SK-N-SH treated with all-trans-retinoic acid at 6 μM for 48 hours (cell line): ENCODE results near the gene PIN1.

Experiments
- ARNTL ChIP-seq: fragments of 450-650 bp; formaldehyde crosslinking; IDR thresholded peaks from 2 replicates; pipeline ENCODE4 v1.5.0; 2020; ENCODE audit warnings: low read depth, mild to moderate bottlenecking, moderate library complexity, borderline replicate concordance
- CREB5 ChIP-seq: fragments of 250-450 bp; sonication (Bioruptor Pico); IDR thresholded peaks from 2 replicates; pipeline ENCODE4 v1.5.1; 2020; ENCODE audit warnings: low read depth, mild to moderate bottlenecking, moderate library complexity
- CSDC2 ChIP-seq: fragments of 250-450 bp; sonication (Bioruptor Pico); IDR thresholded peaks from 2 replicates; pipeline ENCODE4 v1.5.0; 2020; ENCODE audit warnings: mild to moderate bottlenecking, moderate library complexity
- CSRNP3 ChIP-seq: fragments of 250-450 bp; sonication (Bioruptor Pico); IDR thresholded peaks from 2 replicates; pipeline ENCODE4 v1.5.1; 2021; ENCODE audit warnings: mild to moderate bottlenecking, moderate library complexity
- GLIS3 ChIP-seq: fragments of 250-450 bp; sonication (Bioruptor Pico); IDR thresholded peaks from 2 replicates; pipeline ENCODE4 v1.5.0; 2020; ENCODE audit warnings: mild to moderate bottlenecking, moderate library complexity
- PATZ1 ChIP-seq: fragments of 250-450 bp; sonication (Bioruptor Pico); IDR thresholded peaks from 2 replicates; pipeline ENCODE4 v1.8.0; 2020; ENCODE audit warnings: mild to moderate bottlenecking, moderate library complexity, borderline replicate concordance
- POU6F1 ChIP-seq: fragments of 250-450 bp; sonication (Bioruptor Pico); IDR thresholded peaks from 2 replicates; pipeline ENCODE4 v1.8.0; 2021; ENCODE audit warnings: low read depth, mild to moderate bottlenecking, moderate library complexity, borderline replicate concordance
- RARB ChIP-seq: fragments of 250-450 bp; sonication (Bioruptor Pico); IDR thresholded peaks from 2 replicates; pipeline ENCODE4 v1.8.0; 2021; ENCODE audit warnings: mild to moderate bottlenecking, moderate library complexity
- ZC3H10 ChIP-seq: fragments of 250-450 bp; sonication (Bioruptor Pico); IDR thresholded peaks from 2 replicates; pipeline ENCODE4 v1.5.1; 2021; ENCODE audit warnings: mild to moderate bottlenecking, moderate library complexity
- ZFP3 ChIP-seq: fragments of 250-450 bp; sonication (Bioruptor Pico); IDR thresholded peaks from 2 replicates; pipeline ENCODE4 v1.5.0; 2020; ENCODE audit warnings: mild to moderate bottlenecking, moderate library complexity
- ZFP30 ChIP-seq: fragments of 450-650 bp; formaldehyde crosslinking; IDR thresholded peaks from 2 replicates; pipeline ENCODE4 v1.5.0; 2022; ENCODE audit warnings: mild to moderate bottlenecking, moderate library complexity
- ZNF565 ChIP-seq: fragments of 450-650 bp; formaldehyde crosslinking; conservative IDR thresholded peaks from 2 replicates; pipeline ENCODE4 v1.5.0; 2020; ENCODE audit warnings: low read depth, mild to moderate bottlenecking, moderate library complexity
- ZNF70 ChIP-seq: fragments of 450-650 bp; formaldehyde crosslinking; IDR thresholded peaks from 2 replicates; pipeline ENCODE4 v1.5.0; 2020; ENCODE audit warnings: mild to moderate bottlenecking, moderate library complexity
- ZNF8 ChIP-seq: fragments of 450-650 bp; formaldehyde crosslinking; IDR thresholded peaks from 2 replicates; pipeline ENCODE4 v1.5.0; 2020; ENCODE audit warnings: mild to moderate bottlenecking, moderate library complexity

GRCh38 chr19:9875031-9875627 lies 40.0 kb downstream of the PIN1 start:
- TF ChIP-seq POU6F1 (CRISPR knock-in tag) (no peak), ZNF70 (CRISPR knock-in tag) (no peak), RARB (CRISPR knock-in tag) (no peak), ZNF8 (CRISPR knock-in tag) (no peak), ZC3H10 (CRISPR knock-in tag) (no peak), ZFP3 (CRISPR knock-in tag) (no peak), ZNF565 (CRISPR knock-in tag) (no peak), GLIS3 (CRISPR knock-in tag) (no peak), CREB5 (no peak), PATZ1 (CRISPR knock-in tag) (no peak), CSRNP3 (CRISPR knock-in tag) (no peak), ZFP30 (no peak), CSDC2 (no peak), ARNTL (no peak)
